Activated CD4-positive, alpha-beta T cell treated with anti-CD3 and anti-CD28 coated beads, Interleukin-2, amount 50 U/mL, for 48 hours (primary cell): ENCODE measurements around the gene CRY2.
"Not testable (repeated sequence)": the region's sequence is repeated elsewhere in the genome, so short reads cannot be mapped to it uniquely, and the experiment has no call there.

ENCODE experiments used
- DNase-seq, 2 experiments: peaks; one replicate each; pipeline ENCODE4 v3.0.0-alpha.2; 2020

Gene CRY2

GRCh38 chr11:45811571-45812290 lies 35.5 kb upstream of the CRY2 start:
- no peak for DNase-seq

GRCh38 chr11:45812581-45813548 lies 34.4 kb upstream of the CRY2 start:
- no peak for DNase-seq

DNA sequence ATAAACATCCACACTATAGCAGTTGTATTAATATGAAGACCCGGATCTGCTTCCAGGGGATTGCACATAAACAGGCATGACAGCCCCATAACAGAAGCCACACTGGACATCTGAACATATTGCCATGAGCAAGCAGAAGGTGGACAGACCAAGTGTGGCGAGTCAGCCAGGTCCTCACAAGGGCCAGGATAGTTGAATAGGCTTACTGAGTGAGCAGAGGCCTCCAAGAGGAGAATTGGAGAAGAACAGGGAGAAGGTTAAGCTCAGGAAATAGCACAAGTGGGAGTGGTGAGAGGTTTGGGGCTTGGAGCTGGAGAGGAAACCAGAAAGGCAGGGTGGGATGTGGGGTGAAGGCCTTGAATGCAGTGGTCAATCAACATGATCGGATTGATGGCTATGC lies 31.5 kb upstream of the CRY2 start:
- no peak for DNase-seq

- DNase-seq, result no peak
Measured at GRCh38 chr11:45816614-45817013, 30.7 kb upstream of the CRY2 start.

DNA sequence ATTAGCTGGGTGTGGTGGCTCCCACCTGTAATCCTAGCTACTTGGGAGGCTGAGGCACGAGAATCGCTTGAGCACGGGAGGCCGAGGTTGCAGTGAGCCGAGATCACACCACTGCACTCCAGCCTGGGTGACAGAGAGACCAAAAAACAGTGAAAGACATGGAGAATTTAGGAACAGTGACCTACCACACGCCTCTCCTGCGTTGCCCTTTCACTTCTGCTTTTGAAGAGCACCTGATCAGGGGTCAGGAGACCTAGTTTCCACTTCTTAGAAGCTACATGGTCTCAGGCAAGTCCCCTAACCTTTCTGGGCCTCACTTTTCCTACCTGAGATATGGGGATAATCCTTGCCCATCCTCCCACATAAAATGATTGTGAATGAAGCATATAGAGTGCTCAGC lies 30.1 kb upstream of the CRY2 start:
- DNase-seq, result no peak

GRCh38 chr11:45818961-45819605 lies 28.2 kb upstream of the CRY2 start:
- no peak for DNase-seq

- no peak for DNase-seq
Measured at GRCh38 chr11:45820211-45820857, 26.9 kb upstream of the CRY2 start.

GRCh38 chr11:45826492-45826891 lies 20.8 kb upstream of the CRY2 start:
- DNase-seq, result not testable (repeated sequence)

- no peak for DNase-seq
Measured at GRCh38 chr11:45827123-45827522, 20.2 kb upstream of the CRY2 start.

GRCh38 chr11:45828996-45829395 lies 18.3 kb upstream of the CRY2 start:
- DNase-seq, result no peak

DNA sequence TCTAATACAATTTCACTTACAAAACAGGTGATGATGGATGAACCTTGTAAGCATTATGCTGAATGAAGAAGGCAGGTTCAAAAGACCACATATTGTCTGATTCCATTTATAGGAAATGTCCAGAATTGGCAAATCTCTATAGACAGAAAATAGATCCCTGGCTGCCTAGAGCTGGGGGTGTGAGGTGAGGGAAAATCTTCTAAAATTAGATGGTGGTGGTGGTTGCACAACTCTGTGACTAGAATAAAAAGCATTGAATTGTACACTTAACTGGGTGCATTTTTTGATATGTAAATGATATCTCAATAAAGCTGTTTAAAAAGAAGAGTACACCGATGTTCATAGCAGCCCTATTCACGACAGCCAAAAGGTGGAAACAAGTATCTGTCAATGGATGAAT lies 16.7 kb upstream of the CRY2 start:
- no peak for DNase-seq

DNA sequence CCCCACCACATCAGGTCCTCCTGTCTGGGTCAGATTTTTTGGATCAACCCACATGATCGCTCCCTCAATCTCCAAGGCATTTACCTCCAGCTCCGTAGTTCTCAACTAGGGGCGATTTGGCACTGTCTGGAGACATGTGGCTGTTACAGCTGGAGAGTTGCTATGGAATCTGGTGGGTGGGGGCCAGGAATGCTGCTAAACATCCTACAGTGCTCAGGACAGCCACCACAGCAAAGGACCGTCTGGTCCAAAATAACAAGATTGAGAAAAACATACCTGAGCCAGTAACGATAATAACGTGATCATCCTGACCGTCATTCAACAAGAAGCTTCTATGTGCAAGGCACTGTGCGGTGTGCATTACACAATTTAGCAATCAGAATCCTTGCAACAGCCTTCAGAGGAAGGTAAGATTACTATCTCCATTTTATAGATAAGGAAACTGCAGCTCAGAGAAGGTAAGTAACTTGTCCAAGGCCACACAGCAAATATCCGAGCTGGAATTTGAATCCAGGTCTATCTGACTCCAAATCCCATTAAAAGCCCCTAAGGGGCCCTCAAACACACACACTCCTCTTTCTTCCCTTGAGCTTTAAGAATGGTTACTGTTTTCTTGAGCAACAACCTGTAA lies 14.3 kb upstream of the CRY2 start:
- no peak for DNase-seq

DNA sequence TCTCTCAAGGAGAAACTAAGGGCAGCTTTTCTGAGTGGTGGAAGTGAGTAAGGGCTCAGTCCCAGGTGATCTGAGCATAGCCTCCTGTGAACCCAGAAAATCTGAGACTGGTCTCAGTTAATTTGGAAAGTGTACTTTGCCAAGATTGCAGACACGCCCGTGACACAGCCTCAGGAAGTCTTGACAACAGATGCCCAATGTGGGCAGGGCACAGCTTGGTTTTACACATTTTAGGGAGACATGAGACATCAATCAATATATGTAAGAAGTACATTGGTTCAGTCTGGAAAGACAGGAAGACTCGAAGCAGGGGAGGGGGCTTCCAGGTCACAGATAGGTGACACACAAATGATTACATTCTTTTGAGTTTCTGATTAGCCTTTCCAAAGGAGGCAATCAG lies 13.5 kb upstream of the CRY2 start:
- no peak for DNase-seq

GRCh38 chr11:45834298-45834756 lies 12.9 kb upstream of the CRY2 start:
- DNase-seq, result peak in 1 of 2 experiments; percentile 14

DNA sequence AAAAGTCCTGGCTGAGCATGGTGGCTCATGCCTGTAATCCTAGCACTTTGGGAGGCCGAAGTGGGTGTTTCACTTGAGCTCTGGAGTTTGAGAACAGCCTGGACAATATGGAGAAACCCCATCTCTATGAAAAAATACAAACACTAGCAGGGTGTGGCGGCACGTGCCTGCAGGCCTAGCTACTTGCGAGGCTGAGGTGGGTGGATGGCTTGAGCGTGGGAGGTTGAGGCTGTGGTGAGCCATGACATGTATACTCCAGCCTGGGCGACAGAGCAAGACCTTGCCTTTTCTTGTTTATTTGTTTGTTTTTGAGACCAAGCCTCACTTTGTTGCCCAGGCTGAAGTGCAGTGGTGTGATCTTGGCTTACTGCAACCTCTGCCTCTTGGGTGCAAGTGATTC lies 8.1 kb upstream of the CRY2 start:
- DNase-seq, result no peak

DNA sequence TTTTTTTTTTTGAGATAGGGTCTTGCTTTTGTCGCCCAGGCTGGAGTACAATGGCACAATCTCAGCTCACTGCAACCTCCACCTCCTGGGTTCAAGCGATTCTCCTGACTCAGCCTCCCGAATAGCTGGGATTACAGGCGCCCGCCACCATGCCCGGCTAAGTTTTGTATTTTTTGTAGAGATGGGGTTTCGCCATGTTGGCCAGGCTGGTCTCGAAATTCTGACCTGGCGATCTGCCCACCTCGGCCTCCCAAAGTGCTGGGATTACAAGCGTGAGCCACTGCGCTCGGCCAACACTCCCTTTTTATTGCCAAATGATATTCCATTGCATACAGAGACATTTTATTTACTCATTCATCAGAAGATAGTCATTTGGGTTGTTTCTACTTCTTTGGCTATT lies 7.0 kb upstream of the CRY2 start:
- DNase-seq, result not testable (repeated sequence)

DNA sequence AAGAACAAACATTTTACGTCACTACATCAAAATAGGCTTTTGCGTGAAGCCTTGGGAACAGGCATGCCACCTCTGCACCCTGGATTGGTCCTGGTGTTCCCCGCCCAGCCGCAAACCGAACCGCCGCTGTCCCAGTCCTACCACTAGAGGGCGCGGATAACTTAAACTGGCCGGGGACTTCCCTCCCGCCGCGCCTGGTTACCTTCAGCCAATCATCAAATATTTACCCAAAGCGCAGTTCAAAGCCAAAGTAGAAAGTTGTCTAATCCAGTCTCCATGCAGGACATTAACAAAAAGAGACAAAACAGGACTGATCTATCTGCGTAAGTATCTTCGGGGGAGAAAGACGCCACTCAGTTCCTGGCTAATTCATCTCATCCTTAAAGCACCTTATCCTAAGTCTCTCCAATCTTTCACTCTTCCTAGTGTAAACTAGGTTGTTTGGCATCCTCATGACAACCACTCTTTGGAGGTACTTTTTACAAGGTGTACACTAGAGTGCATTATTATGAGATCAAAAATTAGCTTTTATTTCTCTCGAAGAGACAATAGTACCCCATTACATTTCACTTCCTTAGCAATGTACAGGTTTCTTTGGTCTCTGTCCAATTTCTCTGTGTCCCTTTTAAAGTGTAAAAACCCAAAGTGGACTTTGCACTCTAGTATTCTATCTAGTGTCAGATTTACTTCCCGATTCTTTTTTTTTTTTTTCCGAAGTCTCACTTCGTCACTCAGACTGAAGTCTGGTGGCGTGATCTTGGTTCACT lies 3.9 kb upstream of the CRY2 start:
- peak; percentile 88 to 92 for DNase-seq

- no peak for DNase-seq
Measured at GRCh38 chr11:45844822-45845578, 2.3 kb upstream of the CRY2 start.

GRCh38 chr11:45846174-45846675 lies 1.1 kb upstream of the CRY2 start:
- no peak for DNase-seq

DNA sequence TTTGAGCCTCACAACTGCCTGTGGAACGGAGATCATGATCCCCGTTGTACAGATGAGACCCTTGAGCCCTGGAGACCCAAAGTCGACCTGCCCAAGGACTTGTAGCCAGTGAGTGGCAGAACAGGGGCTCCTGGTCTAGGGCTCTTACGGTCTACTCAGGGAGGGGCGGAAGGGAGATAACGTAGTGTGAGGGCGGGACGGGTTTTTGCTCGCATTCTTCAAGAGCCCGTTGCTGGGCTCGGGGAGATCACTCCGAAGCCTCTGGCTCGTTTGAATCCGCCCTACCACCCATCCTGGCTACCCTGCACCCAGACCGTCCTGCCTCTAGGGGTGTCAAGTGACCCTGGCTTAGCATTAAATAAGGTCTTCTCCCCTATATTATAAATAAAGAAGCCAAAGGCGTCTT lies 639 bp downstream of the CRY2 start:
- DNase-seq, result peak; percentile 34 to 49

DNA sequence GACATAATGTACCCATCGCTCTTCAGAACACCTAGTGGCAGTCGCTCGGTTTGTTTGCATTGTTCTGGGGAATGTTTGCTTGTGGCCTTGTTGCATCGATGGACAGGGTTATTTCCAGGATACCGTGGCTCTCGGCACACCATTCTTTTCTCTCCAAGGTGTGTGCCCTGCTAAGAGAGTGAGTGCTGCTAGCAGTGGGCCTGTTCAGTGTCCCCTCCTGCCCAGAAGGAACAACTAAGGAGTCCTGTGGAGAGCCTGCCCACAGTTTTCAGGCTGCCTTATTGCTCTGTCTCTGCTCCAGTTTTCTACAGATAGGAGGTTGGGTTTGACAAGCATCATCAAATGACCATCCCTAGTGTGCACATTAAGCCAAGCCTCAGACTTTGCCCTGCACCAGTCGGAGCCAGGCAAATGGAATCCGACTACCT lies 1.4 kb downstream of the CRY2 start:
- no peak for DNase-seq
